HG03097 (cell line): ENCODE results near the gene KRTAP21-3.

Source experiments
- ATAC-seq: cut with Tn5 transposase; IDR thresholded peaks from one replicate; pipeline ENCODE4 v1.9.1; 2021; ENCODE audit not compliant: unreplicated experiment, low FRiP score

Gene KRTAP21-3

GRCh38 chr21:30668776-30669175 is 49.8 kb downstream of the KRTAP21-3 start:
- ATAC-seq = no peak
